A549 (cell line): ENCODE data around the gene CDH1.

Experiments used
- BHLHE40 ChIP-seq: IDR thresholded peaks from 2 replicates; pipeline ENCODE4 v1.6.1; 2012; ENCODE audit warnings: low read depth, low read length, inconsistent platforms
- CTCF ChIP-seq: fragments of >200 bp; sonication (Bioruptor Twin); formaldehyde crosslinking; IDR thresholded peaks from 3 replicates; pipeline ENCODE4 v1.5.1; 2016
- FOSL2 ChIP-seq, 2 experiments: fragments of 450-650 bp in 1 of 2; fragments of >200 bp in 1 of 2; sonication (Bioruptor Twin) in 1 of 2; formaldehyde crosslinking; IDR thresholded peaks; 2 replicates each; pipeline versions ENCODE4 v1.5.0 to v1.6.1; 2016 to 2020; ENCODE audit warnings: mild to moderate bottlenecking in 1 of 2, moderate library complexity in 1 of 2
- GATA3 ChIP-seq: IDR thresholded peaks from 2 replicates; pipeline ENCODE4 v1.6.1; 2012; ENCODE audit warnings: borderline replicate concordance
- PBX3 ChIP-seq: IDR thresholded peaks from 2 replicates; pipeline ENCODE4 v1.6.1; 2012
- RAD21 ChIP-seq, 2 experiments: fragments of >200 bp in 1 of 2; sonication (Bioruptor Twin) in 1 of 2; formaldehyde crosslinking in 1 of 2; IDR thresholded peaks in 1 of 2; conservative IDR thresholded peaks in 1 of 2; 2 replicates in 1 of 2; 3 replicates in 1 of 2; pipeline ENCODE4 v1.6.1; 2012 to 2018; ENCODE audit warnings: inconsistent platforms in 1 of 2

- TF ChIP-seq CTCF = no peak
- no peak for TF ChIP-seq GATA3
- TF ChIP-seq BHLHE40 = no peak
- no peak for TF ChIP-seq PBX3
- no peak for TF ChIP-seq RAD21 (conservative IDR thresholded peaks at IDR 0.05 in 1 of 2, IDR thresholded peaks at IDR 0.05 in 1 of 2)
- no peak for TF ChIP-seq FOSL2 (IDR thresholded peaks at IDR 0.05)
- TF ChIP-seq FOSL2 (CRISPR knock-in tag; IDR thresholded peaks at IDR 0.05) = no peak
These were observed 4.9 kb upstream of the CDH1 start for GRCh38 chr16:68732042-68732680.
